SHP77 (cell line): ENCODE measurements around the gene ASMT.
"Not testable (repeated sequence)": the region's sequence is repeated elsewhere in the genome, so short reads cannot be mapped to it uniquely, and the experiment has no call there.

ENCODE experiments used
- DNase-seq, 2 experiments: peaks; one replicate each; lab custom pipeline; 2025; lab: John Stamatoyannopoulos, UW

The ASMT gene, protein sequence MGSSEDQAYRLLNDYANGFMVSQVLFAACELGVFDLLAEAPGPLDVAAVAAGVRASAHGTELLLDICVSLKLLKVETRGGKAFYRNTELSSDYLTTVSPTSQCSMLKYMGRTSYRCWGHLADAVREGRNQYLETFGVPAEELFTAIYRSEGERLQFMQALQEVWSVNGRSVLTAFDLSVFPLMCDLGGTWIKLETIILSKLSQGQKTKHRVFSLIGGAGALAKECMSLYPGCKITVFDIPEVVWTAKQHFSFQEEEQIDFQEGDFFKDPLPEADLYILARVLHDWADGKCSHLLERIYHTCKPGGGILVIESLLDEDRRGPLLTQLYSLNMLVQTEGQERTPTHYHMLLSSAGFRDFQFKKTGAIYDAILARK

DNA sequence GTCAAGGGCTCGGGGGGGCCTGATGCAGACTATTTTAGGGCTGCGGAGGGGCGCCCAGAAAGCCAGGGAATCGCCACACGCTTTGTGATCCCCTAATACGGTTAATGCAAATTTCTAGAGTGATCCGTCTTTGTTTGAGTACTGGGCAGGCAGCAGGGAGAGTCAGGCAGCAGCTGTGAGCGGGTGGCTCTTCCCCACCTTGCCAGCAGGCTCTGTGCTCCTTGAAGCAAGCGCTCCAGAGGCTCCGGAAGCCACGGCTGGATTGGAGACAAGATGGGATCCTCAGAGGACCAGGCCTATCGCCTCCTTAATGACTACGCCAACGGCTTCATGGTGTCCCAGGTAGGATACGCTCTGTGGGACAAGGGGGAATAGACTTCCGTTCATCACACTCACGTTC is at the start of gene ASMT:
TSS of gene ASMT (plus strand) at position 133 of the 400 bp plus-strand sequence. CDS start at position 274, 141 bp downstream.
- no peak for DNase-seq

DNA sequence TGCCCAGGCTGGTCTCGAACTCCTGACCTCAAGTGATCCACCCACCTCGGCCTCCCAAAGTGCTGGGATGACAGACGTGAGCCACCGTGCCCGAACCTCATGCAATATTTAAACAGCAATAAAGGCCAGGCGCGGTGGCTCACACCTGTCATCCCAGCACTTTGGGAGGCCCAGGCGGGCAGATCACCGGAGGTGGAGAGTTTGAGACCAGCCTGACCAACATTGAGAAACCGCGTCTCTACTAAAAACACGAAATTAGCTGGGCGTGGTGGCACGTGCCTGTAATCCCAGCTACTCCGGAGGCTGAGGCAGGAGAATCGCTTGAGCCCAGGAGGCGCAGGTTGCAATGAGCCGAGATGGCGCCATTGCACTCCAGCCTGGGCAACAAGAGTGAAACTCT is 40.7 kb upstream of the ASMT start:
- not testable (repeated sequence) for DNase-seq

DNA sequence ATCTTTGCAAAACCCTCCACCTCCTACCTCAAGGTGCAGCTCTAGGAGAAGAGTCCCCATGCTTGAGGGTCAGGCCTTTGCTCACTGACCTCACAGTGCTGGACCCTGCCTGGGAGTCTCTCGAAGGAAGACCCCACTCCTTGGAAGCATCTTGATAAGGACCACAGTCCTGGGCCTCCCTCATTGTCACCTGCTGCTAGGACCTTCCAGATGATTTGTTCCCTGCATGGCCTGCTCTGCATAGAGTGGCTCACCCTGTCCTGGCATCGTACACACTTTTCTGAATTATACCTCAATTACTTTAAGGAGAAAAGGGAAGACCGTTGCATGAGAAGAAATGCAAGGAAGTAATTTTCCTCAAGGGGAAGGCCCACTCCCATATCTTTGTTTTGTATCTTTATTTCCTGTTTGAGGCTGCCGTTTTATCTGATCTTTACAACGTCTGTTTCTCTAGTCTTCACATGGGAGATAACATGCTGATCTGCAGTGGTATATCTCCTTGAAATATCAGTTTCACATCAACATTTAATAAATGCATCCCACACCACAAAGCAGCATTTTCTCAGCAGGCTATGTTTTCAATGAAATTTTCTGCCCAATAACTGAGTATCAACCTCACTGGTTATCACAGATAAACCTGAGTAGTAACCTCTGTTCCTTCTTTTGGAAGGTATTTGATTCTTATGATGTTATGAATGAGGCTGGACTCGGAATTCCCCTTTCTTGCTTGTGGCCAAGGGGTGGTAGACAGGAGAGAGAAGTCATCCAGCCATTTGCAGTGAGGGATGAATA is 38.5 kb upstream of the ASMT start:
- no peak for DNase-seq

DNA sequence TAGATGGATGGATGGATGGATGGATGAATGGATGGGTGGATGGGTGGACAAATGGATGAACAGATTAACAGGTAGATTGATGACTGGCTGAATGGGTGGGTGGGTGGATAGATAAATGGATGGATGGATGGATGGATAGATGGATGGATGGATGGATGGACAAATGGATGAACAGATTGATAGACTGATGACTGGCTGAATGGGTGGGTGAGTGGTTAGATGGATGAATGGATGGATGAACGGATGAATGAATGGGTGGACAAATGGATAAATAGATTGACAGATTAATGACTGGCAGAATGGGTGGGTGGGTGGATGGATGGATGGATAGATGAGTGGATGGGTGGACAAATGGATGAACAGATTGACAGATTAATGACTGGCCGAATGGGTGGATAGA is 37.0 kb upstream of the ASMT start:
- no peak for DNase-seq

DNA sequence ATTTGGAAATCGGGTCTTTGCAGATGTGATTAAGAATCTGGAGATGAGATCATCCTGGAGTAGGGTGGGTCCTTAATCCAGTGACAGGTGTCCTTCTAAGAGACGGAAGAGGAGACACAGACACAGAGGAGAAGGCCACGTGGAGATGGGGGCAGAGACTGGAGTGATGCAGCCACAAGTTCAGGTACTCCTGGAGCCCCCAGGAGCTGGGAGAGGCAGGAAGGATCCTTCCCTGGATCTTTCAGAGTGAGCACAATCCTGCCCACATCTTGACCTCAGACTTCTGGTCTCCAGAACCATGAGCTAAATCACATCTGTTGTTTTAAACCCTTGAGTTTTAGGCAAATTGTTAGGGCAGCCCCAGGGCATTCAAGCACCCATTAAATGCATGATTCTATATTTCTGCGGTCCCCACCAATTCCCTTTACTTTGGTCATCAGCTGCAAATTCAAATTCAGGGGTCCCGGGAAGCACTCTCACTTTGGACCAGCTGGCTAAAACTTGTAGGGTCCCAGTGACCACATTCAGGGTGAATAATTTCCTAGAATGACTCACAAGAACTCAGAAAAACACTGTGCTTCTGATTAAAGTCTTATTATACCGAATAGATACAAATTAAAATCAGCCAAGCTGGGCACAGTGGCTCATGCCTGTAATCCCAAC is 36.2 kb upstream of the ASMT start:
- DNase-seq: no peak

DNA sequence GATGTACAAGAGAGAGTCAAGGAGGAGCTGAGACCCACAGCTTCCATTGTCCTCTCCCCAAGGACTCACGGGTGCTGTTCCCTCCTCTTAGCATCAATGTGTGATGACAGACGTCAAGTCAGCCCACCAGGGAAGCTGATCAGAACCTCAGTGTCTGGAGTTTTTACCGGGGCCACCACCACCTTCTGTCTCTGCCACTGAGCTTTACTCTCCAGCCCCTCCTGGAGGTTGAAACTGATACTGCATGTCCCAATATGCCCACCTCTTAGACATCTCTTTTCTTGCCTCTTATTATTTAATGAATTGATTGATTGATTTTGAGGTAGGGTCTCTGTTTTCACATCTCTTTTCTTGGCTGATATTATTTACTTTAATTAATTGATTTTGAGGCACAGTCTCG is 33.7 kb upstream of the ASMT start:
- DNase-seq: peak; percentile 1 to 23

DNA sequence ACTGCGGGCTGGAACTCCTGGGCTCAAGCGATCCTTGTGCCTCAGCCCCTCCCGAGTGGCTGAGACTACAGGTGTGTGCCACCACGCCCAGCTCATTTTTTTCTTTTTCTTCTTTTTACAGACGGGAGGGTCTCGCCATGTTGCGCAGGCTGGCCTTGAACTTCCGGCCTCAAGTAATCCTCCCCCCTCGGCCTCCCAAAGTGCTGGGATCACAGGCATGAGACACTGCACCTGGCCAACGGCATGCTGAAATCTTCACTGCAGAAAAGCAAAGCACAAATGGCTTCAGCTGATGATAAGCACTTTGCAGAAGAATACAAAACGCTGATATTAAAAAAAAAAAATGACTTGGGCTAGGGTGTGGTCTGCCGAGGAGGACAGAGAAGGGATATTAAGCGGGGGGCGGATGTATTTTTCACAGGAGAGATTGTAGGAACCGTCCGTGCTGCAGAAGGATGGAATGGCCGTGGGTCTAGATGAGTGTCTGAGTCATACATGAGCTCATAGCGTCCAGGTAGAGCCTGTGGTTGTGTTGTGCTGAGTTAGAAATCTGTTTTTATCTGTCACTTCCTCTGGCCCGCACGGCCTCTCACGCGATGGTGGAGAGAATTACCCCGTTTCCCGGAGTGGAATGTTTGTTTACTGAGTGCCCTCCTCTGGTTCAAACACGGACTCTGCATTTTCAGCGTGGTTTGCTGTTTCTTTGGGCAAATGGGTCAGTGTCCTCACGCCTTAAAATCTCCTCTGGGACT is 32.0 kb upstream of the ASMT start:
- peak; percentile 3 to 46 for DNase-seq

DNA sequence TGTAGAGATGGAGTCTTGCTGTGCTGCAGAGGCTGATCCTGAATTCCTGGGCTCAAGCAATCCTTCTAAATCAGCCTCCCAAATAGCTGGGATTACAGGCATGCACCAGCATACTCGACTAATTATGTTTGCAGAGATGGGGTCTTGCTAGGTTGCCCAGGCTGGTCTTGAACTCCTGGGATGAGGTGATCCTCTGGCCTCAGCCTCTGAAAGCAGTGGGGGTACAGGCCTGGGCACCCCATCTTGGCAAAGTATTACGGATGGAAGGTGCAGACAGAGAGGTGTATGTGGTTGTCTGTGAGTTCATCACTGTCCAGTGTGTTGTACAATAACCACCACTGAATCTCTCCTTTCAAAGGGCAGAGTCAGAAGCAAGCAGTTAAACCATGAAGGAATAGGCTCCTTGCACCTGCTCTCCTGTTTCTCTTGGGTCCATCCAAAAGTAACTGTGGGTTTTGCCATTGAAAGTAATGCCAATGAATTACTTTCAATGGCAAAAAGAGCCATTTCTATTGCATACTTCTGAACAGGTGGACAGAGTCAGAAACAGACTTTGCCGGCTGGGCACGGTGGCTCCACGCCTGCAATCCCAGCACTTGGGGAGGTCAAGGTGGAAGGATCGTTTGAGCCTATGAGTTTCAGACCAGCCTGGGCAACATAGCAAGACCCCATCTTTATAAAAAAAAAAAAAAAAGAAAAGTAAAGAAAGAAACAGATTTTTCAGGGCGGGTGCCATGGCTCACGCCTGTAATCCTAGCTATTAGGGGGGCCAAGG is 30.4 kb upstream of the ASMT start:
- no peak for DNase-seq

DNA sequence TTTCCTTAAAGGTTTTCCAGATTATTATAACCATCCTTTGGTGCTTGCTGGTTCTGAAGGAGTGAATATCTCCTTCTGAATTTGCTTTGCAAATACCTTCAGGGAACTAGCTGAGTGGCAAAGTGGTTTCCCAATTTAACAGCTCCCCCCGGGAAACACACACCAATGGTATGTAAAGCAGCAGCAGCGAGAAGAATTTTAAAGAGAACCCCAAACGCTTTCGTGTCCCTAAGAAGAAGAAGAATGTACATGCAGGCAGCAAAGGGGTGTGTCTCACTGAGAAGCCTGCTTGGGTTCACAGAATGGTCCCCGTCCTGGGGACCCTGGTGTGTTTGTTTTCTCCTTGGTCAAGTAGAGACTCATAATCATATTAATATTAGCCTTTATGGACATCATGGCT is 27.7 kb upstream of the ASMT start:
- no peak for DNase-seq

DNA sequence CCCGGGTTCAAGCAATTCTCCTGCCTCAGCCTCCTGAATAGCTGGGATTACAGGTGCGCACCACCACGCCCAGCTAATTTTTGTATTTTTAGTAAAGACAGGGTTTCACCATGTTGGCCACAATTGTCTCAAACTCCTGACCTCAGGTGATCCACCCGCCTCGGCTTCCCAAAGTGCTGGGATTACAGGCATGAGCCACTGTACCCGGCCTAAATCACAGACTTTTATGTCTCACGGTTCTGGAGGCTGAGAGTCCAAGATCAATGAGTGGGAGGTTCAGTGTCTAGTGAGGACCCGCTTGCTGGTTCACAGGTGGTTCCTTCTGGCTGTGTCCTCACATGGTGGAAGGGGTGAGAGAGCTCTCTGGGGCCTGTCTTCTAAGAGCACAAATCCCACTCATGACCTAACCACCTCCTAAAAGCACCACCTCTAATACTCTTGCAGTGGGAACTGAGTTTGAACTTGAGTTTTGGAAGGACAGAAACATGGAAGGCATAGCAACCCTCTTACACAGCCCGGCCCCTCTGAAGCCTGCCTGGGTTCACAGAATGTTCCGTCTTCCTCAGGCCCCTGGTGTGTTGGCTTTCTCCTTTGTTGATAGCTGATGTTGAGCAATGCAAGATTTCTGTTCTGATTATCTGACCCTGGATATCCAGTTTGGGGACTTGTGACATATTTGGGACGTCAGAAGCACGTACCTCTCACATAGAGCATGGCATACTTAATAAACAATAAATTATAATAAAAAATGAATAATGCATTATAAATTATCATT is 25.3 kb upstream of the ASMT start:
- DNase-seq: no peak

DNA sequence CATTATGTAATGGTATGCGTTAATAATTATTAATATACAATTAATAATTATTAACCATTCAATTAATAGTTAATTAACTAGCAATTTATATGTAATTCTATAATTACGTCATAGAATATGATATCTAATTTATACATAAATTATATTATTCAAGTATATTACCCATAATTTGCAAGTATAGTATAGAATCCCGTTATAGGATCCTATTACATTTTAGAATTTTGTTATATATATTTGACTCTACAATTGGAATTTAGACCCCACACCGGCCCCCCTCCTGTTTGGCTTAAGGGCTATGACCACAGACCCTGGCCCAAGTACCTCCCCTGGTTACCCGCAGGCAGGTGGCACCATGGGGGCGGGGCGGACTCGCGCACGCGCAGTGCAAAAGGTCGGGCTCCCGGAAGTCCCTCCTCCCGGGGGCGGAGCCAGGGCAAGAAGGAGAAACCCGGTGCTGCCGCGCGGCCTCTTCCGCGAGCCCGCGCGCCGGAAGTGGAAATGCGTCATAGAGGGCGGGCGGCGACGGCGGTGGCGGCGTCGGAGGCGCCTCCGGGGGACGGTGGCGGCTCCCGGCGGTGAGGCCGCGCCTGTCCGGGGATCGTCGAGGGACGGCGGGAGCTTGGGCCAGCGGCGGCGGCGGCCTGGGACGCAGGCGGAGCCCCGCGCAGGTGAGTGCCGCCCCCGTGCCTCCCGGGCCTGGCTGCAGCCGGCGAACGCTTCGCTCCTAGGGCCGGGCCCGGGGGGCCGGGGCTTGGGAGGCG is 23.6 kb upstream of the ASMT start, which contains the start of gene AKAP17A:
TSS of gene AKAP17A (plus strand) at position 503 of the 761 bp plus-strand sequence. CDS start 1,859 bp downstream, outside the sequence.
- peak; percentile 67 to 83 for DNase-seq

DNA sequence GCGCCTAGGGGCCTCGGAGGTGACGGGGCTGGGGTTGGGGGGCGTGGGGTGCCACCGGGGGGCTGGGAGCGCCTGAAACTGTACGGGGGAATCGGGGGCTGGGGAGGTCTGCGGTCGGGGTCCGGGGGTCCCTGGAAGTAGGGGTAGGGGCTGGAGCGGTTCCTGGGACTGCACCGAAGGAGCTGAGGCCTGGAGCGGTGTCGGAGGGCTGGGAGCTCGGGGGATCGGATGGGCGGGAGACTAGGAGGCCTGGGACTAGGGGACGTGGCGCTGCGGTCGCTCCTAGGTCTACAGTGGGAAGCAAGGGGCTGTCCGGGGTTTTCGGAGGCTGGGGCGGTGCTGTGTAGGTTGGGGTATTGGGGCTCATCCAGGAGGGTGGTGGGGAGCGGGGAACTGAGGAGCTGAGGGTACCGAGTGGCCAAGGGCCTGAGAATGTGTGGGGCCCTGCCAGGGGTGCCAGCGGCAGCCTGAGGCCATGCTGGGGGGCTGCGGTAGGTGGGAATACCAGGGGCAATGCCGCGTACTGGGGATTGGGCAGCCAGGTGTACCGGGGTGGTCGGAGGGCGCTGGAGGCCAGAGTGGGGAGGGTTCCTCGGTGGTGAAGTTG is 22.9 kb upstream of the ASMT start:
- no peak for DNase-seq

DNA sequence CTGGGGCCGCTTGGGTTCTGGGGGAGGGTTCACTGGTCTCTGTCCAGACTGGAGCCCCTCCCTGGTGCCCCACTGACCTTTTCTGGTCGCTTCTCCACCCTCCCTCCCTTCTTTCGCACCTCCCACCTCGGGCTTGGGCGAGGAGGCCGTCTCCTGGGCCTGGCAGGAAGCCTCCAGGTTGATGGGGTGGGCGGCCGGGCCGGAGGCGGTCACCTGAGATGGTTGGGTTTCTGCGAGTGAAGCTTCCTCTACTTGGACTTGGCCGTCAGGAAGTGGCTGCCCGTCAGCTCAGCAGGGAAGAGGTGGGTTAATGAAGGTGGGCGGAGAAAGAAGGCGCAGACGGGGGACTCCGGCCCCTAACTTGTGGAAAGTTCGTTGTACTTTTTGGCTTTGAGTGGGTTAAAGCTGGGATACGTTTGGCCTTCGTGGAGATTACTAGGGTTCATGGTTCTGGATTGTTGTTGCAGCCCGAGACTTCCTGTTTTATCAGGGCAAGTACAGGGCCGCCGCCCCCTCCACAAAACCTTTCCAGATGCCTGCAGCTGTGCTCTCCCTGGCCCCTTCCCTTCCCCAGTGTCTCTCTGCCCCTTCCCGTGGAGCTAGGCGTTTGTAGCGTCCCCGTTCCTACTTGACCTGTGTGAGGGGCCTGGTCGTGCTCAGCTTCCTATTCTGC is 22.3 kb upstream of the ASMT start:
- no peak for DNase-seq

DNA sequence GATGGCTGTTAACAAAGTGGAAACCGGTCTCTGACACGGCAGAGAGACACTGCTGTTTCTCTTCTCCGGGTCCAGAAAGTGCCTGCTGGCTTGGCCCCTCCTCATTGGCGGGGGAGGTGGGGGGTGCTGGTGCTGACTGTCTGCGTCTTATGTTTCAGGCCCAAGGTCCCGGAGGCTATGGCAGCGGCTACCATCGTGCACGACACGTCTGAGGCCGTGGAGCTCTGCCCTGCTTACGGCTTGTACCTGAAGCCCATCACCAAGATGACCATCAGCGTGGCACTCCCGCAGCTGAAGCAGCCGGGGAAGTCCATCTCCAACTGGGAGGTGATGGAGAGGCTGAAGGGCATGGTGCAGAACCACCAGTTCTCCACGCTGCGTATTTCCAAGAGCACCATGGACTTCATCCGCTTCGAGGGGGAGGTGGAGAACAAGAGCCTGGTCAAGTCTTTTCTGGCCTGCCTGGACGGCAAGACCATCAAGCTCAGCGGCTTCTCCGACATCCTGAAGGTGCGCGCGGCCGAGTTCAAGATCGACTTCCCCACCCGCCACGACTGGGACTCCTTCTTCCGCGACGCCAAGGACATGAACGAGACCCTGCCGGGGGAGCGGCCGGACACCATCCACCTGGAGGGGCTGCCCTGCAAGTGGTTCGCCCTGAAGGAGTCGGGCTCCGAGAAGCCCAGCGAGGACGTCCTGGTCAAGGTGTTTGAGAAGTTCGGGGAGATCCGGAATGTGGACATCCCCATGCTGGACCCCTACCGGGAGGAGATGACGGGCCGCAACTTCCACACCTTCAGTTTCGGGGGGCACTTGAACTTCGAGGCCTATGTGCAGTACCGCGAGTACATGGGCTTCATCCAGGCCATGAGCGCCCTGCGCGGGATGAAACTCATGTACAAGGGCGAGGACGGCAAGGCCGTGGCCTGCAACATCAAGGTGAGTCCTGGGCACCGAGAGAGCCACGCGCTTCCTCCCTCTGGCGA is 21.3 kb upstream of the ASMT start:
- no peak for DNase-seq

DNA sequence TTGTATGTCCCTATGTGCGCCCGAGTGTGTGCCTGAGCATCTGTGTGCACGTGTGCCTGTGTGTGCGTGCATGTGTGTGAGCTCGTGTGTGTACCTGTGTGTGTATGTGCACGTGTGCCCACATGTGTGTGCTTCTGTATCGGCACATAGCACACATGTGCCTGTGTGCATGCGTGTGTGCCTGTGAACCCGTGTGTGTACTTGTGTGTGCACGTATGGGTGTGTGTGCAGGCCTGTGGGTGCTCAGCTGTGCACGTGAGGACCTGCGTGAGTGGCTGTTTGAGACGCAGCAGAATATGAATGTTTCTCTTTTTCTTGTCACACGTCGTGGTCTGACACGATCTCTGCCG is 19.2 kb upstream of the ASMT start:
- DNase-seq: no peak

DNA sequence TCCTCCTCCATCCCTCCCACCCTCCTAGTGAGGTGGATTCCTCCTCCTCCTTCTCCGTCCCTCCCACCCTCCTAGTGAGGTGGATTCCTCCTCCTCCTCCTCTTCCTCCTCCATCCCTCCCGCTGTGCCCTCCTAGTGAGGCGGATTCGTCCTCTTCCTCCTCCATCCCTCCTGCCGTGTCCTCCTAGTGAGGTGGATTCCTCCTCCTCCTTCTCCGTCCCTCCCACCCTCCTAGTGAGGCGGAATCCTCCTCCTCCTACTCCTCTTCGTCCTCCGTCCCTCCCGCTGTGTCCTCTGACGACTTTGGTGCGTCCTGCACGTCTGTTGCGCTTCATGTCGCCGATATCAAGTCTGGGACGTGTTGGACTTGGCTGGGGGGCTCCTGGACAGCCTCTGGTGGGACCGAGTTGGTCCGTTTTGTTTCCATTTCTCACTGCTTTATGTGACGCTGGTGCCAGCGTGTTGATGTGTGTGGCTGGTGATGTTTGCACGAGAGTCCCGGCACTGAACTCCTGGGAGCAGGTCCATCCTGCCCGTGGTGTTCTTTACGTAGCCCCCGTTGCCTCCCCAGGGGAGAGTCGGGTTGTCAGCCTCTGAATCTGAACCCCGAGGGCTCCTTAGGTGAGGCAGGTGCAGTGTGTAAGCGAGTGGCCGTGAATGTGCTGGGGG is 18.0 kb upstream of the ASMT start:
- DNase-seq: no peak
